ENCODE measurements around the gene FCHO1.

Gene FCHO1

DNA sequence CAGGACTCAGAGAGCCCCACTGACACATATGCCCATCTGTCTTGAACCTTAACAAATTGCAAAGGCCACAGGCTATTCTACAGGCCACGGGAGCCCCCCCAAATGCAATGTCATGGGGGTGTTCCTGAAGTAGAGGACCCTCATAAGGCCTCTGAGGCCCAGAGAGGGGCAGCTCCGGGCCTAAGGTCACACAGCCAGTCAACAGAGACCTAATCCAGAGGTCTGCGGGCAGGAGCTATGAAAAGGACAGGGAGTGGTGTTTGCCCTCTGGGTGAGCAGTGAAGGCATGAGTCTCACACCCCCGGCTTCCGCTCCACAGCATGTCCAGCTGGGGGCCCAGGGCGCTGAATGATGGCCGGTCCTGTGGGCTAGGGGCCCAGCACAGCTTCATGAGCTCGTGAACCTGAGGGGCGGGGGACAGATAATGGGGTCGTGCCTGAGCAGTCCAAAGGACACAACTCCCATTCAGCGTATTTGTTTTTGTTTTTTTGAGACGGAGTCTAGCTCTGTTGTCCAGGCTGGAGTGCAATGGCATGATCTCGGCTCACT, 75.3 kb downstream of the FCHO1 start:
- H3K9me3 ChIP-seq (ENCODE audit: control insufficient read depth, low read depth, low read length) = no peaks in the 10 kb centered on the region
- no peaks in the 10 kb centered on the region for H3K36me3 ChIP-seq (ENCODE audit: control insufficient read depth, low read depth, low read length)
- no peak overlapping the region for H3K27ac ChIP-seq (ENCODE audit: low read length)
- no peak overlapping the region for H3K9ac ChIP-seq (ENCODE audit: low read length)
- H3K4me1 ChIP-seq (ENCODE audit: control insufficient read depth, low read depth, low read length) = peaks cover 4% of the 10 kb centered on the region
- no peak overlapping the region for H3K4me3 ChIP-seq (ENCODE audit: low read length)
- no peaks in the 10 kb centered on the region for H3K27me3 ChIP-seq (ENCODE audit: control insufficient read depth, insufficient read depth, low read length)

DNA sequence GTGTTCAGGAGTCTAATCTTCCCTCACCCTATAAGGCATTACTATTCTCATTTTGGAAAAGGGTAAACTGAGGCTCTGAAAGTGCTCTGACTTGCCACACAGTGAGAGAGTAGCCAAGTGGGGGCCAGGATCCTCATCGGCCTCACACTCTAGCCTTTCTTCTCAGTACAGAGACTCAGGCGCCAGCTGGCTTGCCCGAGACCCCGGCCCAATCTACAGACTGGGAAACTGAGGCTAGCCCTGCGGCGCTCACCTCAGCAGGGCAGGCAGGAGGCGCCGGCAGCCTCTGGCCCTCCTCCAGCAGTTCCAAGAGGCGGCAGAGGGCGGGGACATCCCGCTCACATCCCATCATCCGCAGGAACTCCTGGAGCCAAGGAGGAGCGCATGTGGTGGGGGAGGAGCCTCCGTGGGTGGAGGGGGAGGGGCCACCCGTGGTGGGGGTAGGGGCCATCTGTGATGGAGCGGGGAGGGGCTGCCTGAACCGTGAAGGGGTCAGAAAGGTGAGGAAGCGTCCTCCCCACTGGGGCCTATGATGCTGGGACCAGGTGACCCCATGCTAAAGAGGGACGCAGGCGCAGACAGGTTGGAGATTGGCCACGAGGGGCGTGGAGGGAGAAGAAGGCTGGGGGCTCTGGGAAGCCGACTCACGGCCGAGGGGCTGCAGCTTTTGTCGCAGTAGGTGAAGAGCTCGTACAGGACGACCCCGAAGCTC, 78.7 kb downstream of the FCHO1 start:
- Histone ChIP-seq H3K4me3 (ENCODE audit: low read length) (peak overlapping the region; percentile 66), H3K36me3 (ENCODE audit: control insufficient read depth, low read depth, low read length) (no peaks in the 10 kb centered on the region), H3K9me3 (ENCODE audit: control insufficient read depth, low read depth, low read length) (no peaks in the 10 kb centered on the region), H3K9ac (ENCODE audit: low read length) (peak overlapping the region; percentile 46), H3K4me1 (ENCODE audit: control insufficient read depth, low read depth, low read length) (peaks cover 4% of the 10 kb centered on the region), H3K27ac (ENCODE audit: low read length) (peak overlapping the region; percentile 38), H3K27me3 (ENCODE audit: control insufficient read depth, insufficient read depth, low read length) (no peaks in the 10 kb centered on the region)

DNA sequence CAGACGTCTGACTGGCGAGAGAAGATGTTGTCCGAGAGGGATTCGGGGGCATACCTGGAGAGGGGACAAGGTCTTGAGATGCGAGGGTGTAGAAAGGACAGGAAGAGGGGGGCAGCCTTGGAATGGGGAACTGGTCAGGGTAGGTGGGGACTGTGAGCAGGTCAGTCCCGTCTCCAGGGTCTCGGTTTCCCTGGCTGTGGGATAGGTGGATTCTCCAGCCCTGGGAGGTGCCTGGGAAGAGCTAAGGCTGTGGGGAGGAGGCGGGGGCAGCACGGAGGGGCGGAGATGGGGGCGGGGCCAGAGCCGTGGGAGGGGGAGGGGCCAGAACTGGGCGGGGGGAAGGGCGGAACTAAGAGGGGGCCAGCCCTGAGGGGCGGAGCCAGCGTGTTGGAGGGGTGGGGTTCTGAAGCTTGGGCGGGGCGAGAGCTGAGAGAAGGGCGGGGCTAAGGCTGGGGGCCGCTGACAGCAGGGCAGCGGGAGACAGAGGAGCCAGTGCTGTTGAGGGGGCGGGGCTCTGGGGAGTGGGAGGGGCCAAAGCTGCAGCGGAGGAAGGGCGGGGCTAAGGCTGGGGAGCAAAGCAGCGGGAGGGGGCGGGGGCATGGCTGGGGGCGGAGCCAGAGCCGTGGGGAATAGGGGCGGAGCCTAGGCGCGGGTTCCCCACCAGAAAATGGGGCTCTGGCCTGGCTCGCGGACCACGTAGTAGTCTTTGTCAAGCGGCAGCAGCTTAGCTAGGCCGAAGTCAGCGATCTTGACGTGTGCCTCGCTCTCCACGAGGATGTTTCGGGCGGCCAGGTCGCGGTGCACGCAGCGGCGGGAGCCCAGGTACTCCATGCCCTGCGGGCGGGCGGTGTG, 79.5 kb downstream of the FCHO1 start:
- peak overlapping the region; percentile 66 for H3K4me3 ChIP-seq (ENCODE audit: low read length)
- peaks cover 4% of the 10 kb centered on the region for H3K4me1 ChIP-seq (ENCODE audit: control insufficient read depth, low read depth, low read length)
- peak overlapping the region; percentile 38 for H3K27ac ChIP-seq (ENCODE audit: low read length)
- no peaks in the 10 kb centered on the region for H3K9me3 ChIP-seq (ENCODE audit: control insufficient read depth, low read depth, low read length)
- H3K27me3 ChIP-seq (ENCODE audit: control insufficient read depth, insufficient read depth, low read length) = no peaks in the 10 kb centered on the region
- H3K9ac ChIP-seq (ENCODE audit: low read length) = peak overlapping the region; percentile 46
- no peaks in the 10 kb centered on the region for H3K36me3 ChIP-seq (ENCODE audit: control insufficient read depth, low read depth, low read length)

GRCh38 chr19:17831419-17831888, 80.2 kb downstream of the FCHO1 start:
- Histone ChIP-seq H3K9ac (ENCODE audit: low read length) (no peak overlapping the region), H3K4me3 (ENCODE audit: low read length) (peak overlapping the region; percentile 32), H3K27me3 (ENCODE audit: control insufficient read depth, insufficient read depth, low read length) (no peaks in the 10 kb centered on the region), H3K4me1 (ENCODE audit: control insufficient read depth, low read depth, low read length) (peaks cover 4% of the 10 kb centered on the region), H3K36me3 (ENCODE audit: control insufficient read depth, low read depth, low read length) (no peaks in the 10 kb centered on the region), H3K9me3 (ENCODE audit: control insufficient read depth, low read depth, low read length) (no peaks in the 10 kb centered on the region), H3K27ac (ENCODE audit: low read length) (no peak overlapping the region)

- no peak overlapping the region for H3K27ac ChIP-seq (ENCODE audit: low read length)
- no peaks in the 10 kb centered on the region for H3K9me3 ChIP-seq (ENCODE audit: control insufficient read depth, low read depth, low read length)
- no peaks in the 10 kb centered on the region for H3K27me3 ChIP-seq (ENCODE audit: control insufficient read depth, insufficient read depth, low read length)
- H3K4me1 ChIP-seq (ENCODE audit: control insufficient read depth, low read depth, low read length) = peaks cover 4% of the 10 kb centered on the region
- H3K36me3 ChIP-seq (ENCODE audit: control insufficient read depth, low read depth, low read length) = no peaks in the 10 kb centered on the region
- no peak overlapping the region for H3K9ac ChIP-seq (ENCODE audit: low read length)
- H3K4me3 ChIP-seq (ENCODE audit: low read length) = no peak overlapping the region
These were observed 81.3 kb downstream of the FCHO1 start for GRCh38 chr19:17832443-17833208.

DNA sequence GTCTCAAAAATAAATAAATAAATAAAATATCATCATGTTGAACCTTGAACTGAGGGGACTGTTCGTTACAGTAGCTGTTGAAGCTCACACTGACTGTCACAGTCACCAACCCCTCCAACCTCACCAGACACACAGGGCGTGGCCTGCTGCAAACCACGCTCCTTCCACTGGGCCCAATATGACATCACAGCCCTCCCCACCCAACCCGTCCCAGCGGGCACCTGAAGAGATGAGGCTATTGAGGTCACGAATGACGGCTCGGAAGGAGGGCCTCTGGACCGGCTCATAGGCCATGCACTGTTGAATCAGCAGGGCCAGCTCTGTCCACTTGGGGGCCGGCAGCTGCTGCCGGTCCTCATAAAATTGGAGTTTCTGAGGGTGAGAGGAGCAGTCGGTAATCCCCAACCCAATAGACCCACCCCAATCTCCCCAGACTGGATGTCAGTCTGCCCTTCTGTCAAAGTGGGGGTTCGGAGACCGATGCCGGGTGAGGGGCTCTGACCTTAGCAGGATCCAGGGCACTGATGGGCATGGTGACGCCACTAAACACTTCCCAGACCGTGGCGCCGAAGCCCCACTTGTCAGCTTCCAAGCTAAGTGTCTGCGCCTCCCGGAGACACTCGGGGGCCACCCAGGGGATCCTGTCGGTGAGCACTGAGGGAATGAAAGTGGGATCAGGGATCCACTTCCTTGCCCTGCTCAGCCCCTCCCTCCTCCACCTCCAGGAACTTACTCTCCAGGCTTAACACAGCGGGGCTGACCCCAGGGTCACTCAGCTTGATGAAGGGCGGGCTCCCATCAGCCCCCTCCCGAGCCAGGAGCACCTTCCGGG, 83.3 kb downstream of the FCHO1 start:
- Histone ChIP-seq H3K4me3 (ENCODE audit: low read length) (no peak overlapping the region), H3K27ac (ENCODE audit: low read length) (no peak overlapping the region), H3K36me3 (ENCODE audit: control insufficient read depth, low read depth, low read length) (no peaks in the 10 kb centered on the region), H3K27me3 (ENCODE audit: control insufficient read depth, insufficient read depth, low read length) (no peaks in the 10 kb centered on the region), H3K9me3 (ENCODE audit: control insufficient read depth, low read depth, low read length) (no peaks in the 10 kb centered on the region), H3K9ac (ENCODE audit: low read length) (no peak overlapping the region), H3K4me1 (ENCODE audit: control insufficient read depth, low read depth, low read length) (peaks cover 3% of the 10 kb centered on the region)

DNA sequence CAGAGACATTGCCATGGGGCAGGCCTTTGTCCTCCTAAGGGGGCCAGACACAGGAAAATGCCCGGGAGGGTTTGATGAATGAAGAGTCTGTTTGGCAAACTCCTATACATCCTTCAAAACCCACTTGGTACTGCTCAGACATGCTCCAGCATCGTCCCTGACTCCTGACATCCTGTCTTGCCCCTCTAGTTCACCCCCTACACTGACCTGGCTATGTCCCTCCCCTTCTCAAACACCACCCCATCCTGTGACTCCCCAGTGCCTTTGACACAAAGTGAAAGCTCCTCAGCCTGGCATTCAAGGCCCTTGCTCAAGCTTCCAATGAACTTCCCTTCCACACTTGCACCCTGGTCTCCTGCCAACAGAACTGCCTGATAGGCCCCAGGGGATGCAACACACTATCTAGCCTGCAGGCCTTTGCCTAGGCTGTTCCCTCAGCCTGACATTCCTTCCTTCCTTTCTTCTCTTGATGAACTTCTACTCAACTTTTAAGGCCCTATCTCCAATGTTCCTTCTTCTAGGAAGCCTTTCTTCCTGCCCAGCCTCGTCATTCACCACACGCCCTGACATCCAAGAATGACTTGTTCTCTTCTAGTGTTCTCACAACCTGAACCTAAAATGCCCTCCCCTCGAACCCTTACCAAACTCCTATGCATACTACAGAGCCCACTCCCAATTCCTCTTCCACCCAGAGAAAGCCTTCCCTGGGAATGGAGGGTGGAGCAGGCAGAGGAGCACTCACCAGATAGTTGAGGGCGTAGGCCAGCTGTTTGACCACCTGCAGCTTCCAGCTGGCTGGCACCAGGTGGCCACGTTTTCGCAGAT, 84.1 kb downstream of the FCHO1 start:
- Histone ChIP-seq H3K4me1 (ENCODE audit: control insufficient read depth, low read depth, low read length) (no peaks in the 10 kb centered on the region), H3K9ac (ENCODE audit: low read length) (no peak overlapping the region), H3K27me3 (ENCODE audit: control insufficient read depth, insufficient read depth, low read length) (peaks cover 6% of the 10 kb centered on the region), H3K27ac (ENCODE audit: low read length) (no peak overlapping the region), H3K9me3 (ENCODE audit: control insufficient read depth, low read depth, low read length) (no peaks in the 10 kb centered on the region), H3K4me3 (ENCODE audit: low read length) (no peak overlapping the region), H3K36me3 (ENCODE audit: control insufficient read depth, low read depth, low read length) (no peaks in the 10 kb centered on the region)

DNA sequence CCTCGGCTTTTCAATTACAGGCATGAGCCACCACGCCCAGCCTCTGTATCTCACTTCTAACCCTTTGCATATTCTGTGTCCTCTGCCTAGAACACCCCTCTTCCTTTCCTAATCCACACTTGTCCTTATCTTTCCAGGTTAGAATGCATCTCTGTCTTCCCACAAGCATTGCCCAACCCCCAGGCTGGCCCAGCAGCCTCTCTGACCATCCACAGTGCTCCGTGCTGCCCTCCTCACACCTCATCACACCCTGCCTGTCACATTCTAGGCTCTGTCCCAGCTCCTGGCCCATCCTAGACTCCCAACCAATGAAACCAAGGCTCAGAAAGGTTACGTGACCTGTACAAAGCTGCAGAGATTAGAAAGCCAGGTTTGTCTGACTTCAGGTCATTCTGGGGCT, 85.3 kb downstream of the FCHO1 start:
- Histone ChIP-seq H3K27me3 (ENCODE audit: control insufficient read depth, insufficient read depth, low read length) (peaks cover 12% of the 10 kb centered on the region), H3K4me1 (ENCODE audit: control insufficient read depth, low read depth, low read length) (no peaks in the 10 kb centered on the region), H3K4me3 (ENCODE audit: low read length) (no peak overlapping the region), H3K9ac (ENCODE audit: low read length) (no peak overlapping the region), H3K27ac (ENCODE audit: low read length) (no peak overlapping the region), H3K9me3 (ENCODE audit: control insufficient read depth, low read depth, low read length) (no peaks in the 10 kb centered on the region), H3K36me3 (ENCODE audit: control insufficient read depth, low read depth, low read length) (no peaks in the 10 kb centered on the region)

- no peaks in the 10 kb centered on the region for H3K9me3 ChIP-seq (ENCODE audit: control insufficient read depth, low read depth, low read length)
- peaks cover 17% of the 10 kb centered on the region for H3K27me3 ChIP-seq (ENCODE audit: control insufficient read depth, insufficient read depth, low read length)
- no peak overlapping the region for H3K4me3 ChIP-seq (ENCODE audit: low read length)
- H3K9ac ChIP-seq (ENCODE audit: low read length) = no peak overlapping the region
- no peak overlapping the region for H3K27ac ChIP-seq (ENCODE audit: low read length)
- H3K36me3 ChIP-seq (ENCODE audit: control insufficient read depth, low read depth, low read length) = no peaks in the 10 kb centered on the region
- H3K4me1 ChIP-seq (ENCODE audit: control insufficient read depth, low read depth, low read length) = no peaks in the 10 kb centered on the region
These were observed 86.7 kb downstream of the FCHO1 start for GRCh38 chr19:17837972-17838371.

All from iPS-18a (cell line).